Measurements from ENCODE around the gene PRUNE2. TPM values are rescaled to one million over a fixed set of nuclear protein-coding genes. Genes with fewer than 3 reads are reported as not detected.

PRUNE2 gene
- total and polyA plus RNA-seq, 9 of the 15 experiments (the other 6 are each of a cell fraction or from before 2014, with no cell fraction given), result 0.05 to 0.45 (median 0.18) TPM; not detected in 1

GRCh38 chr9:76799473-76799872, 106.4 kb downstream of the PRUNE2 start:
- no peak for FAIRE-seq
- WGBS (ENCODE audit: insufficient coverage, low coverage, missing lambda C conversion rate), result 0% methylated on average over 1 of the region's 1 CpG
- ATAC-seq, result no peak
- DNase-seq (ENCODE audit: extremely low read depth in 1 of 4, low spot score in 3 of 4), result no peak
- H3K4me1 ChIP-seq (replicated peaks in 1 of 2; ENCODE audit: control insufficient read depth in 2 of 2, insufficient read depth in 2 of 2, low read length in 2 of 2), result no peaks in the 10 kb centered on the region
- no peaks in the 10 kb centered on the region for H3K9me3 ChIP-seq (replicated peaks; ENCODE audit: control insufficient read depth, insufficient read depth, low read depth, low read length)
- no peak overlapping the region for H3K4me2 ChIP-seq (ENCODE audit: insufficient read depth, low read length)
- intact Hi-C loops (cut with micrococcal nuclease) (no loop called here), in situ Hi-C loops (cut with MboI) (no loop called here)
- H4K20me1 ChIP-seq (replicated peaks; ENCODE audit: control insufficient read depth, insufficient read depth, low read length), result no peaks in the 10 kb centered on the region
- ChIA-PET POLR2A (no interaction called here), CTCF (ENCODE audit: low intra/inter-chr PET ratio) (no interaction called here)
- H3K9me1 ChIP-seq (ENCODE audit: control insufficient read depth, insufficient read depth, low read length), result no peaks in the 10 kb centered on the region
- no TSS peak for BruUV-seq (replicated peaks)
- TF ChIP-seq, protein P1, sequence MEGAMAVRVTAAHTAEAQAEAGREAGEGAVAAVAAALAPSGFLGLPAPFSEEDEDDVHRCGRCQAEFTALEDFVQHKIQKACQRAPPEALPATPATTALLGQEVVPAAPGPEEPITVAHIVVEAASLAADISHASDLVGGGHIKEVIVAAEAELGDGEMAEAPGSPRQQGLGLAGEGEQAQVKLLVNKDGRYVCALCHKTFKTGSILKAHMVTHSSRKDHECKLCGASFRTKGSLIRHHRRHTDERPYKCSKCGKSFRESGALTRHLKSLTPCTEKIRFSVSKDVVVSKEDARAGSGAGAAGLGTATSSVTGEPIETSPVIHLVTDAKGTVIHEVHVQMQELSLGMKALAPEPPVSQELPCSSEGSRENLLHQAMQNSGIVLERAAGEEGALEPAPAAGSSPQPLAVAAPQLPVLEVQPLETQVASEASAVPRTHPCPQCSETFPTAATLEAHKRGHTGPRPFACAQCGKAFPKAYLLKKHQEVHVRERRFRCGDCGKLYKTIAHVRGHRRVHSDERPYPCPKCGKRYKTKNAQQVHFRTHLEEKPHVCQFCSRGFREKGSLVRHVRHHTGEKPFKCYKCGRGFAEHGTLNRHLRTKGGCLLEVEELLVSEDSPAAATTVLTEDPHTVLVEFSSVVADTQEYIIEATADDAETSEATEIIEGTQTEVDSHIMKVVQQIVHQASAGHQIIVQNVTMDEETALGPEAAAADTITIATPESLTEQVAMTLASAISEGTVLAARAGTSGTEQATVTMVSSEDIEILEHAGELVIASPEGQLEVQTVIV (CRISPR knock-in tag; IDR thresholded peaks at IDR 0.05; ENCODE audit: borderline replicate concordance), result no peak
- TF ChIP-seq PRPF4 (IDR thresholded peaks at IDR 0.05; ENCODE audit: insufficient read depth, low read depth, low read length, poor library complexity, severe bottlenecking) (no peak), RBFOX2 (IDR thresholded peaks at IDR 0.05; ENCODE audit: low read depth, low read length) (no peak), MCM2 (IDR thresholded peaks at IDR 0.05; ENCODE audit: low read depth) (no peak), RBM15 (IDR thresholded peaks at IDR 0.05; ENCODE audit: insufficient read depth, low read length) (no peak), ZBTB9 (CRISPR knock-in tag; IDR thresholded peaks at IDR 0.05) (no peak), PYGO2 (tag; IDR thresholded peaks at IDR 0.05) (no peak), TRIM24 (IDR thresholded peaks at IDR 0.05) (no peak), JUN (IDR thresholded peaks at IDR 0.05; ENCODE audit: borderline replicate concordance, low read depth, low read length) (no peak), JUN (CRISPR knock-in tag; IDR thresholded peaks at IDR 0.05; ENCODE audit: borderline replicate concordance) (no peak), NR3C1 (CRISPR knock-in tag; IDR thresholded peaks at IDR 0.05) (no peak), FOXA1 (IDR thresholded peaks at IDR 0.05; ENCODE audit: borderline replicate concordance) (no peak), EZH2 (IDR thresholded peaks at IDR 0.05; ENCODE audit: borderline replicate concordance, low read depth, low read length) (no peak)
- TF ChIP-seq, protein P2, sequence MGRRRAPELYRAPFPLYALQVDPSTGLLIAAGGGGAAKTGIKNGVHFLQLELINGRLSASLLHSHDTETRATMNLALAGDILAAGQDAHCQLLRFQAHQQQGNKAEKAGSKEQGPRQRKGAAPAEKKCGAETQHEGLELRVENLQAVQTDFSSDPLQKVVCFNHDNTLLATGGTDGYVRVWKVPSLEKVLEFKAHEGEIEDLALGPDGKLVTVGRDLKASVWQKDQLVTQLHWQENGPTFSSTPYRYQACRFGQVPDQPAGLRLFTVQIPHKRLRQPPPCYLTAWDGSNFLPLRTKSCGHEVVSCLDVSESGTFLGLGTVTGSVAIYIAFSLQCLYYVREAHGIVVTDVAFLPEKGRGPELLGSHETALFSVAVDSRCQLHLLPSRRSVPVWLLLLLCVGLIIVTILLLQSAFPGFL (CRISPR knock-in tag; IDR thresholded peaks at IDR 0.05), result no peak
- TF ChIP-seq, protein P3, sequence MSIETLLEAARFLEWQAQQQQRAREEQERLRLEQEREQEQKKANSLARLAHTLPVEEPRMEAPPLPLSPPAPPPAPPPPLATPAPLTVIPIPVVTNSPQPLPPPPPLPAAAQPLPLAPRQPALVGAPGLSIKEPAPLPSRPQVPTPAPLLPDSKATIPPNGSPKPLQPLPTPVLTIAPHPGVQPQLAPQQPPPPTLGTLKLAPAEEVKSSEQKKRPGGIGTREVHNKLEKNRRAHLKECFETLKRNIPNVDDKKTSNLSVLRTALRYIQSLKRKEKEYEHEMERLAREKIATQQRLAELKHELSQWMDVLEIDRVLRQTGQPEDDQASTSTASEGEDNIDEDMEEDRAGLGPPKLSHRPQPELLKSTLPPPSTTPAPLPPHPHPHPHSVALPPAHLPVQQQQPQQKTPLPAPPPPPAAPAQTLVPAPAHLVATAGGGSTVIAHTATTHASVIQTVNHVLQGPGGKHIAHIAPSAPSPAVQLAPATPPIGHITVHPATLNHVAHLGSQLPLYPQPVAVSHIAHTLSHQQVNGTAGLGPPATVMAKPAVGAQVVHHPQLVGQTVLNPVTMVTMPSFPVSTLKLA (conservative IDR thresholded peaks at IDR 0.05), result no peak
- H3K4me3 ChIP-seq, result no peak overlapping the region
- H3K9ac ChIP-seq (ENCODE audit: insufficient read depth in 1 of 2, low read depth in 2 of 2, low read length in 2 of 2), result no peak overlapping the region
- H3K36me3 ChIP-seq (ENCODE audit: control insufficient read depth, insufficient read depth, low read length), result no peaks in the 10 kb centered on the region
- H2AFZ ChIP-seq (ENCODE audit: low read depth, low read length), result no peak overlapping the region
- peaks cover 0 to 4% of the 10 kb centered on the region in 2 experiments; a peak in 1 of 5 replicates for H3K27me3 ChIP-seq (ENCODE audit: control insufficient read depth in 2 of 2, insufficient read depth in 2 of 2, low read length in 2 of 2)
- no peaks in the 10 kb centered on the region for H3K79me2 ChIP-seq (ENCODE audit: control insufficient read depth, insufficient read depth, low read length)
- H3K27ac ChIP-seq (ENCODE audit: extremely low read depth, low read depth, low read length), result no peak overlapping the region

Measured in K562 (cell line).